Astrocyte (in vitro differentiated cells and primary cell): Measurements from ENCODE around the gene GALNT6. TPM values are rescaled to one million over a fixed set of nuclear protein-coding genes. Genes with fewer than 3 reads are reported as not detected.
A peak's percentile ranks its signal among the peaks of the same experiment; 100 is the strongest.

ENCODE experiments used
- DNase-seq: peaks from one replicate; pipeline ENCODE4 v3.0.0-alpha.2; 2010; ENCODE audit warnings: low read depth
- FAIRE-seq: peaks from 2 replicates; lab custom pipeline; 2011; peaks lifted over from hg19 to GRCh38; lab: Jason Lieb, UNC
- H2AFZ ChIP-seq: 2 replicates; pipeline ENCODE4 v1.6.0; 2012; ENCODE audit warnings: low read depth, low read length, inconsistent platforms
- H3K27ac ChIP-seq: 2 replicates; pipeline ENCODE4 v1.5.1; 2011; ENCODE audit warnings: low read depth, low read length, inconsistent platforms
- H3K27me3 ChIP-seq: 2 replicates; pipeline ENCODE4 v1.6.0; 2011; ENCODE audit warnings: low read length, inconsistent platforms; ENCODE audit not compliant: insufficient read depth
- H3K36me3 ChIP-seq: 2 replicates; pipeline ENCODE4 v1.5.1; 2011; ENCODE audit warnings: low read length, inconsistent platforms; ENCODE audit not compliant: insufficient read depth
- H3K4me1 ChIP-seq: 2 replicates; pipeline ENCODE4 v1.5.1; 2011; ENCODE audit warnings: low read length, inconsistent platforms; ENCODE audit not compliant: insufficient read depth
- H3K4me2 ChIP-seq: 2 replicates; pipeline ENCODE4 v1.6.0; 2012; ENCODE audit warnings: low read length, inconsistent platforms
- H3K4me3 ChIP-seq: 2 replicates; pipeline ENCODE4 v1.5.1; 2011; ENCODE audit warnings: low read depth, mild to moderate bottlenecking, low read length, inconsistent platforms; ENCODE audit not compliant: insufficient read depth
- H3K79me2 ChIP-seq: 2 replicates; pipeline ENCODE4 v1.6.0; 2012; ENCODE audit warnings: mild to moderate bottlenecking, low read length, inconsistent platforms; ENCODE audit not compliant: insufficient read depth
- H3K9ac ChIP-seq: 2 replicates; pipeline ENCODE4 v1.6.0; 2012; ENCODE audit warnings: mild to moderate bottlenecking, low read length, inconsistent platforms
- H3K9me3 ChIP-seq: 2 replicates; pipeline ENCODE4 v1.5.1; 2012; ENCODE audit warnings: low read depth, mild to moderate bottlenecking, low read length, inconsistent platforms; ENCODE audit not compliant: insufficient read depth
- H4K20me1 ChIP-seq: 2 replicates; pipeline ENCODE4 v1.6.0; 2012; ENCODE audit warnings: low read length, inconsistent platforms; ENCODE audit not compliant: insufficient read depth
- H3K27ac Mint-ChIP-seq: one replicate; pipeline ENCODE4 v1.8.0; 2021; ENCODE audit warnings: mild to moderate bottlenecking, mixed read lengths; ENCODE audit not compliant: unreplicated experiment
- H3K27me3 Mint-ChIP-seq: one replicate; pipeline ENCODE4 v1.8.0; 2021; ENCODE audit warnings: low read depth, mixed read lengths; ENCODE audit not compliant: unreplicated experiment
- H3K36me3 Mint-ChIP-seq: one replicate; pipeline ENCODE4 v1.8.0; 2021; ENCODE audit warnings: low read depth, mixed read lengths; ENCODE audit not compliant: unreplicated experiment
- H3K4me1 Mint-ChIP-seq: one replicate; pipeline ENCODE4 v1.8.0; 2021; ENCODE audit warnings: low read depth, mixed read lengths; ENCODE audit not compliant: unreplicated experiment
- H3K4me3 Mint-ChIP-seq: one replicate; pipeline ENCODE4 v1.8.0; 2021; ENCODE audit warnings: mild to moderate bottlenecking, moderate library complexity, mixed read lengths; ENCODE audit not compliant: unreplicated experiment
- H3K9me3 Mint-ChIP-seq: one replicate; pipeline ENCODE4 v1.8.0; 2021; ENCODE audit warnings: mild to moderate bottlenecking, mixed read lengths; ENCODE audit not compliant: unreplicated experiment
- CTCF ChIP-seq: IDR thresholded peaks from 2 replicates; pipeline ENCODE4 v1.5.1; 2011; ENCODE audit warnings: low read depth, mild to moderate bottlenecking, inconsistent platforms, low read length, moderate library complexity; ENCODE audit not compliant: insufficient read depth
- EZH2 ChIP-seq: IDR thresholded peaks from 2 replicates; pipeline ENCODE4 v1.6.1; 2012; ENCODE audit warnings: mild to moderate bottlenecking, low read length, inconsistent platforms; ENCODE audit not compliant: insufficient read depth
- total RNA-seq: library from RNA; stranded (reverse); gene quantifications from 2 replicates; pipeline ENCODE4 v1.2.1, GENCODE V29; 2021

GALNT6 gene
- total RNA-seq, 1 donor from 2014 or later = 13.8 TPM

- Histone ChIP-seq H3K4me2 (no peak overlapping the region), H4K20me1 (no peaks in the 10 kb centered on the region), H3K27me3 (no peaks in the 10 kb centered on the region), H3K79me2 (no peaks in the 10 kb centered on the region), H3K4me1 (peaks cover 14% of the 10 kb centered on the region), H3K4me3 (no peak overlapping the region), H3K9ac (no peak overlapping the region), H3K9me3 (no peaks in the 10 kb centered on the region), H2AFZ (no peak overlapping the region), H3K27ac (no peak overlapping the region), H3K36me3 (no peaks in the 10 kb centered on the region)
- Mint-ChIP-seq H3K4me3 (no peak overlapping the region), H3K27me3 (peaks cover 4% of the 10 kb centered on the region), H3K36me3 (no peaks in the 10 kb centered on the region), H3K27ac (no peak overlapping the region), H3K4me1 (peaks cover 19% of the 10 kb centered on the region), H3K9me3 (no peaks in the 10 kb centered on the region)
- FAIRE-seq (no peak), DNase-seq (peak; percentile 69)
- TF ChIP-seq EZH2 = no peak
- TF ChIP-seq CTCF = no peak
Observed at GRCh38 chr12:51349026-51349425, 42.2 kb downstream of the GALNT6 start.

GRCh38 chr12:51348116-51348515 is 43.1 kb downstream of the GALNT6 start:
- no peak overlapping the region for H3K4me3 ChIP-seq
- H3K9ac ChIP-seq = no peak overlapping the region
- H3K9me3 ChIP-seq = no peaks in the 10 kb centered on the region
- Mint-ChIP-seq H3K4me1 (peaks cover 19% of the 10 kb centered on the region), H3K4me3 (no peak overlapping the region), H3K27ac (no peak overlapping the region), H3K27me3 (peaks cover 7% of the 10 kb centered on the region), H3K36me3 (no peaks in the 10 kb centered on the region), H3K9me3 (no peaks in the 10 kb centered on the region)
- no peak overlapping the region for H3K4me2 ChIP-seq
- no peaks in the 10 kb centered on the region for H3K79me2 ChIP-seq
- no peak overlapping the region for H3K27ac ChIP-seq
- no peak for DNase-seq
- no peaks in the 10 kb centered on the region for H3K27me3 ChIP-seq
- H4K20me1 ChIP-seq = no peaks in the 10 kb centered on the region
- no peak overlapping the region for H2AFZ ChIP-seq
- no peak for TF ChIP-seq CTCF
- TF ChIP-seq EZH2 = no peak
- H3K4me1 ChIP-seq = peaks cover 14% of the 10 kb centered on the region
- H3K36me3 ChIP-seq = no peaks in the 10 kb centered on the region
- FAIRE-seq = no peak

DNA sequence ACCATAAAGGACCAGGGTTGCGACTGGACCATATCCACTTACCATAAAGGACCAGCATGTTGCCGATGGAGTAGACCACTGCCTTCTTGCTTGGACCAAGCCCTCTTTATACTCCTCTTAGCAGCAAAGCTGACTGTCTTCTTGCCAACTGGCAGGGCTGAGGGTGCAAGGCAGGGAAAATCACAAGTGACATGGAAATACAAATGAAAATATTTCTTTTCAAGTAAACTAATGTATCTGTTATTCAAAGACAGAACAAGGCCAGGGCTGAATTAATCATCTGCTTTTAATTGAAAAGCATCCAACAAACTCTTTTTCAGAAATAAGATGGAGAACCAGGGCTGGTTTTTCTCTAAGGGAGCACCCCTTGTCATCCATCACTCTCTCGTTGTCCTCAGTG is 44.6 kb downstream of the GALNT6 start, which contains the start of gene CELA1:
TSS of gene CELA1 (minus strand) at position 99 of the 400 bp plus-strand sequence. CDS start at position 58, 41 bp downstream.
- Histone ChIP-seq H3K9ac (peak within 1 kb of the TSS; percentile 13), H3K36me3 (no peaks in the 10 kb centered on the region), H3K4me1 (peaks cover 14% of the 10 kb centered on the region), H3K27me3 (no peaks in the 10 kb centered on the region), H2AFZ (peak within 1 kb of the TSS; percentile 47), H3K4me2 (peak within 1 kb of the TSS; percentile 66), H3K9me3 (no peaks in the 10 kb centered on the region), H3K27ac (no peak within 1 kb of the TSS), H3K79me2 (no peaks in the 10 kb centered on the region), H3K4me3 (no peak within 1 kb of the TSS), H4K20me1 (no peaks in the 10 kb centered on the region)
- TF ChIP-seq CTCF = no peak
- no peak for TF ChIP-seq EZH2
- Mint-ChIP-seq H3K4me1 (peaks cover 19% of the 10 kb centered on the region), H3K4me3 (no peak within 1 kb of the TSS), H3K9me3 (no peaks in the 10 kb centered on the region), H3K27me3 (peaks cover 7% of the 10 kb centered on the region), H3K27ac (no peak within 1 kb of the TSS), H3K36me3 (no peaks in the 10 kb centered on the region)
- FAIRE-seq = no peak
- DNase-seq = no peak
